Fibroblast of the aortic adventitia (primary cell): Measurements from ENCODE around the gene MYO5A. TPM values are rescaled to one million over a fixed set of nuclear protein-coding genes. Genes with fewer than 3 reads are reported as not detected.

Source experiments
- DNase-seq: peaks from one replicate; pipeline ENCODE4 v3.0.0-alpha.2; 2010; ENCODE audit warnings: low read depth
- H3K4me3 ChIP-seq: 2 replicates; pipeline ENCODE4 v1.5.1; 2011; ENCODE audit warnings: low read depth, mild to moderate bottlenecking, control low read depth, low read length, moderate library complexity
- CTCF ChIP-seq: IDR thresholded peaks from 2 replicates; pipeline ENCODE4 v1.5.1; 2011; ENCODE audit warnings: mild to moderate bottlenecking, low read length, control low read depth, inconsistent platforms; ENCODE audit not compliant: insufficient read depth
- total RNA-seq: library from RNA; depleted of rRNA; stranded (reverse); fragments of >200 nt; gene quantifications from 2 replicates; pipeline ENCODE4 v1.2.3, GENCODE V29; 2012; ENCODE audit warnings: low replicate concordance

The MYO5A gene
- total RNA-seq, 1 donor = 80.3 TPM

GRCh38 chr15:52523647-52524046, 5.0 kb downstream of the MYO5A start:
- H3K4me3 ChIP-seq = no peak overlapping the region
- DNase-seq = no peak
- no peak for TF ChIP-seq CTCF

GRCh38 chr15:52523192-52523591, 5.5 kb downstream of the MYO5A start:
- H3K4me3 ChIP-seq = no peak overlapping the region
- DNase-seq = peak; percentile 69
- TF ChIP-seq CTCF = no peak

GRCh38 chr15:52521682-52522081, 7.0 kb downstream of the MYO5A start:
- H3K4me3 ChIP-seq = no peak overlapping the region
- TF ChIP-seq CTCF = no peak
- no peak for DNase-seq

- no peak overlapping the region for H3K4me3 ChIP-seq
- no peak for TF ChIP-seq CTCF
- no peak for DNase-seq
Observed at GRCh38 chr15:52520421-52520820, 8.3 kb downstream of the MYO5A start.

- no peak overlapping the region for H3K4me3 ChIP-seq
- no peak for TF ChIP-seq CTCF
- DNase-seq = no peak
Observed at GRCh38 chr15:52518487-52519371, 10.0 kb downstream of the MYO5A start.

- H3K4me3 ChIP-seq = no peak overlapping the region
- TF ChIP-seq CTCF = no peak
- no peak for DNase-seq
Observed at GRCh38 chr15:52517014-52517413, 11.7 kb downstream of the MYO5A start.
